ENCODE data around the gene ARHGAP24. TPM values are rescaled to one million over a fixed set of nuclear protein-coding genes. Genes with fewer than 3 reads are reported as not detected.

The ARHGAP24 gene
- total and polyA plus RNA-seq, 2 experiments from 2014 or later = 0.21 to 0.36 TPM

GRCh38 chr4:85637778-85638177 is 162.8 kb downstream of the ARHGAP24 start (continued):
- no peak for TF ChIP-seq ZNF462 (CRISPR knock-in tag; IDR thresholded peaks at IDR 0.05)

- Histone ChIP-seq H3K79me2 (replicated peaks; ENCODE audit: insufficient read depth) (no peaks in the 10 kb centered on the region), H3K27ac (ENCODE audit: low read depth) (no peak overlapping the region), H3K4me1 (ENCODE audit: insufficient read depth) (no peaks in the 10 kb centered on the region), H4K20me1 (replicated peaks; ENCODE audit: insufficient read depth) (no peaks in the 10 kb centered on the region), H3K4me3 (no peak overlapping the region), H3F3A (replicated peaks; ENCODE audit: low read depth) (no peaks in the 10 kb centered on the region), H3K9me2 (ENCODE audit: insufficient read depth) (no peaks in the 10 kb centered on the region), H3K27me3 (ENCODE audit: insufficient read depth) (no peaks in the 10 kb centered on the region), H2AFZ (no peak overlapping the region), H3K36me3 (ENCODE audit: insufficient read depth) (no peaks in the 10 kb centered on the region), H3K4me2 (no peak overlapping the region)
- Mint-ChIP-seq H3K27me3 (ENCODE audit: insufficient read depth, low read depth, poor library complexity) (peaks cover 3% of the 10 kb centered on the region), H3K4me1 (peaks cover 6% of the 10 kb centered on the region; the same call in 2 of the 3 replicates), H3K4me3 (no peak overlapping the region), H3K27ac (no peak overlapping the region), H3K9me3 (no peaks in the 10 kb centered on the region), H3K36me3 (ENCODE audit: low read depth) (no peaks in the 10 kb centered on the region)
- DNase-seq (ENCODE audit: low spot score) = no peak
- no peak for ATAC-seq
- TF ChIP-seq STAT1 (IDR thresholded peaks at IDR 0.05; ENCODE audit: unreplicated experiment) (no peak), REST (IDR thresholded peaks at IDR 0.05; ENCODE audit: unreplicated experiment) (no peak), CREB1 (CRISPR knock-in tag; IDR thresholded peaks at IDR 0.05; ENCODE audit: low read depth) (no peak), ZNF331 (CRISPR knock-in tag; IDR thresholded peaks at IDR 0.05; ENCODE audit: low read depth) (no peak), POLR2AphosphoS5 (IDR thresholded peaks at IDR 0.05; ENCODE audit: low read depth) (no peak), JUNB (IDR thresholded peaks at IDR 0.05; ENCODE audit: unreplicated experiment) (no peak), CTCF (conservative IDR thresholded peaks at IDR 0.05; ENCODE audit: low read depth in 2 of 2) (no peak), NANOG (IDR thresholded peaks at IDR 0.05; ENCODE audit: borderline replicate concordance) (no peak), EZH2phosphoT487 (IDR thresholded peaks at IDR 0.05; ENCODE audit: unreplicated experiment) (no peak), EZH2 (IDR thresholded peaks at IDR 0.05; ENCODE audit: low read depth, unreplicated experiment) (no peak), ETS1 (IDR thresholded peaks at IDR 0.05) (no peak), ZNF114 (CRISPR knock-in tag; IDR thresholded peaks at IDR 0.05) (no peak)
Observed at GRCh38 chr4:85639946-85640345, 165.0 kb downstream of the ARHGAP24 start.
